K562 (cell line): Measurements from ENCODE around the gene EVI5L. TPM values are rescaled to one million over a fixed set of nuclear protein-coding genes. Genes with fewer than 3 reads are reported as not detected.

ENCODE experiments used
- ARID3B ChIP-seq: fragments of 250-450 bp; sonication (Bioruptor Pico); IDR thresholded peaks from 2 replicates; pipeline ENCODE4 v1.4.0; 2020; ENCODE audit warnings: borderline replicate concordance
- CREB1 ChIP-seq, 2 experiments: sonication (generic) in 1 of 2; formaldehyde crosslinking in 1 of 2; IDR thresholded peaks; 2 replicates each; pipeline versions ENCODE4 v1.6.1 to v1.8.0; 2012 to 2022; ENCODE audit warnings: inconsistent platforms in 1 of 2, mild to moderate bottlenecking in 1 of 2, missing genetic modification reagents in 1 of 2, moderate library complexity in 1 of 2
- ESRRA ChIP-seq: fragments of 450-650 bp; IDR thresholded peaks from 2 replicates; pipeline ENCODE4 v1.6.1; 2014; ENCODE audit warnings: low read depth, mild to moderate bottlenecking, moderate library complexity, borderline replicate concordance
- FOXA3 ChIP-seq, 2 experiments: fragments of 450-650 bp in 1 of 2; sonication (generic) in 1 of 2; formaldehyde crosslinking; IDR thresholded peaks in 1 of 2; conservative IDR thresholded peaks in 1 of 2; 2 replicates each; pipeline versions ENCODE4 v1.4.0 to v1.8.0; 2020 to 2022; ENCODE audit warnings: mild to moderate bottlenecking in 2 of 2, missing genetic modification reagents in 1 of 2
- HMGN3 ChIP-seq: IDR thresholded peaks from 2 replicates; pipeline ENCODE4 v1.6.1; 2011; ENCODE audit warnings: borderline replicate concordance, low read depth, mild to moderate bottlenecking, mixed read lengths, low read length; ENCODE audit not compliant: insufficient read length; ENCODE audit errors: extremely low read depth
- MAFF ChIP-seq: IDR thresholded peaks from 2 replicates; pipeline ENCODE4 v1.6.1; 2012; ENCODE audit warnings: low read length, improper control_type of control experiment
- NCOR1 ChIP-seq: fragments of 450-650 bp; IDR thresholded peaks from 2 replicates; pipeline ENCODE4 v1.6.1; 2016; ENCODE audit warnings: mild to moderate bottlenecking, moderate library complexity
- NELFE ChIP-seq: IDR thresholded peaks from 2 replicates; pipeline ENCODE4 v1.6.1; 2011; ENCODE audit warnings: mild to moderate bottlenecking; ENCODE audit not compliant: insufficient read depth, insufficient read length
- NFIX ChIP-seq: fragments of 250-450 bp; sonication (Bioruptor Pico); IDR thresholded peaks from 2 replicates; pipeline ENCODE4 v1.4.0; 2020; ENCODE audit warnings: low read depth, mild to moderate bottlenecking, moderate library complexity
- PTRF ChIP-seq: fragments of 450-650 bp; IDR thresholded peaks from 2 replicates; pipeline ENCODE4 v1.6.1; 2016; ENCODE audit warnings: mild to moderate bottlenecking, missing genetic modification characterization, missing compliant biosample characterization
- SFPQ ChIP-seq: fragments of 200-400 bp; formaldehyde crosslinking; IDR thresholded peaks from 2 replicates; pipeline ENCODE4 v1.6.1; 2017; ENCODE audit warnings: mild to moderate bottlenecking, low read depth, low read length, moderate library complexity
- ZNF224 ChIP-seq: sonication (generic); formaldehyde crosslinking; IDR thresholded peaks from 2 replicates; pipeline ENCODE4 v1.8.0; 2022; ENCODE audit warnings: mild to moderate bottlenecking, missing genetic modification reagents
- ZNF592 ChIP-seq: fragments of 450-650 bp; IDR thresholded peaks from 2 replicates; pipeline ENCODE4 v1.6.1; 2017; ENCODE audit warnings: antibody characterized with exemption, mild to moderate bottlenecking
- ZNF77 ChIP-seq: fragments of 250-450 bp; sonication (Bioruptor Pico); IDR thresholded peaks from 2 replicates; pipeline ENCODE4 v1.5.0; 2020
- polyA plus RNA-seq, 8 experiments: library from polyadenylated mRNA; depleted of rRNA in 4 of 8; stranded (reverse) in 5 of 8; unstranded in 3 of 8; fragments of >200 nt; fragmentation: Nextera tagmentation in 2 of 8; fragmentation: Illumina TruSeq in 1 of 8; extraction: Ambion mirVana in 2 of 8; extraction: Trizol in 1 of 8; gene quantifications; 2 replicates each; pipeline versions ENCODE4 v1.2.1 to v1.2.3, GENCODE V29; 2011 to 2014; ENCODE audit warnings: inconsistent platforms in 1 of 8, missing spikeins in 1 of 8
- total RNA-seq, 7 experiments: library from RNA; depleted of rRNA in 6 of 7; stranded (reverse); fragments of >200 nt in 6 of 7; fragmentation: Illumina TruSeq in 2 of 7; extraction: Trizol in 2 of 7; gene quantifications; 2 replicates each; pipeline versions ENCODE4 v1.2.1 to v1.2.3, GENCODE V29; 2011 to 2021; ENCODE audit warnings: low replicate concordance in 1 of 7
- TF ChIP-seq, protein P1 (sequence below): sonication (generic); formaldehyde crosslinking; IDR thresholded peaks from 2 replicates; pipeline ENCODE4 v1.8.0; 2022; ENCODE audit warnings: mild to moderate bottlenecking, missing genetic modification reagents, borderline replicate concordance

Gene EVI5L
- total and polyA plus RNA-seq, 9 of the 15 experiments (the other 6 are each of a cell fraction or from before 2014, with no cell fraction given) = 0.69 to 1.8 (median 1.2) TPM; not detected in 2

DNA sequence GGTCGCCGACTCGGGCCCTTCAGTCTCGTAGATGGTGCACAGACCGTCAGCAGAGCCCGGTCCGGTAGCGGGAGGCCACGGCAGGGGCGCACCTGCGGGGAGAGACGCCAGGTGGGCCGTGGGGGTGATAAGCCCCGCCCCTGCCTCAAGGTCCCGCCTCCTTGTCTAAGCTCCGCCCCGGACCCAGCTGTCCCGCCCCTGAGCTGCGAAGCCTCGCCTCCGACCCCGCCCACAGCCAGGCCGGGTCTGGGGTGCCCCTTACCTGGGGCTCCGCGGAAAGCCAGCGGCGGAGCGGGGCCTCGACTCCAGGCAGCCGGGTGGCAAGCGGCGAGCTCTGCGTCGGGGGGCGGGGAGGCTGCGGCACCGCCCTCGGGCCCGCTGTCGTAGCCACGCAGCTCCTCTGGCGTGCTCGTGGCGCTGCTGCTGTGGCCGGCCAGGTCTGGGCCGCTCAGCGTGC lies 39.5 kb downstream of the EVI5L start (continued):
- TF ChIP-seq NFIX (CRISPR knock-in tag) = no peak
- TF ChIP-seq, protein P1, sequence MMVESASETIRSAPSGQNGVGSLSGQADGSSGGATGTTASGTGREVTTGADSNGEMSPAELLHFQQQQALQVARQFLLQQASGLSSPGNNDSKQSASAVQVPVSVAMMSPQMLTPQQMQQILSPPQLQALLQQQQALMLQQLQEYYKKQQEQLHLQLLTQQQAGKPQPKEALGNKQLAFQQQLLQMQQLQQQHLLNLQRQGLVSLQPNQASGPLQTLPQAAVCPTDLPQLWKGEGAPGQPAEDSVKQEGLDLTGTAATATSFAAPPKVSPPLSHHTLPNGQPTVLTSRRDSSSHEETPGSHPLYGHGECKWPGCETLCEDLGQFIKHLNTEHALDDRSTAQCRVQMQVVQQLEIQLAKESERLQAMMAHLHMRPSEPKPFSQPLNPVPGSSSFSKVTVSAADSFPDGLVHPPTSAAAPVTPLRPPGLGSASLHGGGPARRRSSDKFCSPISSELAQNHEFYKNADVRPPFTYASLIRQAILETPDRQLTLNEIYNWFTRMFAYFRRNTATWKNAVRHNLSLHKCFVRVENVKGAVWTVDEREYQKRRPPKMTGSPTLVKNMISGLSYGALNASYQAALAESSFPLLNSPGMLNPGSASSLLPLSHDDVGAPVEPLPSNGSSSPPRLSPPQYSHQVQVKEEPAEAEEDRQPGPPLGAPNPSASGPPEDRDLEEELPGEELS (CRISPR knock-in tag) = no peak
- no peak for TF ChIP-seq ARID3B (CRISPR knock-in tag)
- no peak for TF ChIP-seq MAFF
- TF ChIP-seq ZNF77 = no peak
- TF ChIP-seq SFPQ = no peak
- TF ChIP-seq NELFE = no peak
- no peak for TF ChIP-seq ZNF224
- no peak for TF ChIP-seq ZNF592
- TF ChIP-seq HMGN3 = no peak
- 0 out of 2 replicates have a peak, but pooled peaks have one; percentile 1 for TF ChIP-seq ESRRA
- TF ChIP-seq PTRF (tag) = no peak
- TF ChIP-seq CREB1 (IDR thresholded peaks at IDR 0.05) = no peak; the same call in 1 of the 2 replicates
- peak; percentile 52 for TF ChIP-seq CREB1 (CRISPR knock-in tag; IDR thresholded peaks at IDR 0.05)
- peak in 1 of 2 experiments; percentile 60; a peak in 1 of 4 replicates for TF ChIP-seq FOXA3 (CRISPR knock-in tag; conservative IDR thresholded peaks at IDR 0.05 in 1 of 2, IDR thresholded peaks at IDR 0.05 in 1 of 2)
- no peak for TF ChIP-seq NCOR1
